22Rv1 (cell line): ENCODE measurements around the gene CALU.

Experiments used
- ZFX ChIP-seq: fragments of 450-650 bp; IDR thresholded peaks from 2 replicates; pipeline ENCODE4 v1.6.1; 2017; ENCODE audit warnings: antibody characterized with exemption, borderline replicate concordance
- TF ChIP-seq, protein P1 (sequence below): fragments of 450-650 bp; IDR thresholded peaks from 2 replicates; pipeline ENCODE4 v1.5.1; 2017; ENCODE audit warnings: mild to moderate bottlenecking

DNA sequence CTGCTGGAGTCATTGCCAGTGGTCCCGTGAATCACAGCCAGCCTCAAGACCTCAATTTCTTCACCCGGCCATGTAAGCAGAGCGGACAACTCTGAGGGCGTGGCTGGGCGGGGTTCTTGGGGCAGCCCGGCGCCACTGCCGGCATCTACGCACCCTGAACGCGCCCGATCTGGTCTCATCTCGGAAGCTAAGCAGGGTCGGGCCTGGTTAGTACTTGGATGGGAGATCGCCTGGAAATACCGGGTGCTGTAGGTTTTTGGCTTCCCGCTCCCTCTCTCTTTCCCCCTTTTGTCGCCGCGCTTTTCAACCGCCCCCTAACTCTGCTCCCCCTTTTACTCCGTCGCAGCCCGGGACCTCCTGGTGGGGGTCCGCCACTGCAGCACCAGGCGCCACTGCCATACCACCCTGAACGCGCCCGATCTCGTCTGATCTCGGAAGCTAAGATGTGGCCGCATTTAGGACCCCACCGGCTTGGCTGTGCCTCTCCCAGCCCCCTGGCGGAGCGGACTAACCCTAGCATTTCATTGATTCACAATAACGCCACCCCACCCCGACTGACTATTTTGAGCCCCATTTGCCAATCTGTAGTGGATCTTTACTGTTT, 41.8 kb upstream of the CALU start:
- TF ChIP-seq, protein P1, sequence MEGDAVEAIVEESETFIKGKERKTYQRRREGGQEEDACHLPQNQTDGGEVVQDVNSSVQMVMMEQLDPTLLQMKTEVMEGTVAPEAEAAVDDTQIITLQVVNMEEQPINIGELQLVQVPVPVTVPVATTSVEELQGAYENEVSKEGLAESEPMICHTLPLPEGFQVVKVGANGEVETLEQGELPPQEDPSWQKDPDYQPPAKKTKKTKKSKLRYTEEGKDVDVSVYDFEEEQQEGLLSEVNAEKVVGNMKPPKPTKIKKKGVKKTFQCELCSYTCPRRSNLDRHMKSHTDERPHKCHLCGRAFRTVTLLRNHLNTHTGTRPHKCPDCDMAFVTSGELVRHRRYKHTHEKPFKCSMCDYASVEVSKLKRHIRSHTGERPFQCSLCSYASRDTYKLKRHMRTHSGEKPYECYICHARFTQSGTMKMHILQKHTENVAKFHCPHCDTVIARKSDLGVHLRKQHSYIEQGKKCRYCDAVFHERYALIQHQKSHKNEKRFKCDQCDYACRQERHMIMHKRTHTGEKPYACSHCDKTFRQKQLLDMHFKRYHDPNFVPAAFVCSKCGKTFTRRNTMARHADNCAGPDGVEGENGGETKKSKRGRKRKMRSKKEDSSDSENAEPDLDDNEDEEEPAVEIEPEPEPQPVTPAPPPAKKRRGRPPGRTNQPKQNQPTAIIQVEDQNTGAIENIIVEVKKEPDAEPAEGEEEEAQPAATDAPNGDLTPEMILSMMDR = no peak
- TF ChIP-seq ZFX = no peak
